HG03439 (cell line): Measurements from ENCODE around the gene IRF6.
A peak's percentile ranks its signal among the peaks of the same experiment; 100 is the strongest.

Experiments
- ATAC-seq: cut with Tn5 transposase; IDR thresholded peaks from one replicate; pipeline ENCODE4 v1.9.1; 2021; ENCODE audit warnings: mild to moderate bottlenecking, moderate library complexity; ENCODE audit not compliant: unreplicated experiment

IRF6 gene

GRCh38 chr1:209805875-209806760, at the start of gene IRF6:
Gene IRF6, minus strand, starts transcription at chr1:209806142. Its CDS starts 4,729 bp downstream, at chr1:209801413.
- peak; percentile 87 for ATAC-seq

GRCh38 chr1:209855623-209856022, 49.7 kb upstream of the IRF6 start:
- ATAC-seq, result no peak

GRCh38 chr1:209855006-209855405, 49.1 kb upstream of the IRF6 start:
- no peak for ATAC-seq

- ATAC-seq, result no peak
Measured at GRCh38 chr1:209854196-209854595, 48.3 kb upstream of the IRF6 start.

GRCh38 chr1:209853676-209854075, 47.7 kb upstream of the IRF6 start:
- ATAC-seq, result no peak

- ATAC-seq, result no peak
Measured at GRCh38 chr1:209850342-209850979, 44.5 kb upstream of the IRF6 start.

- ATAC-seq, result no peak
Measured at GRCh38 chr1:209849388-209849787, 43.4 kb upstream of the IRF6 start.

GRCh38 chr1:209845408-209845725, 39.4 kb upstream of the IRF6 start:
- no peak for ATAC-seq

- ATAC-seq, result no peak
Measured at GRCh38 chr1:209844695-209845407, 38.9 kb upstream of the IRF6 start.

GRCh38 chr1:209840611-209841010, 34.7 kb upstream of the IRF6 start:
- ATAC-seq, result no peak

- ATAC-seq, result no peak
Measured at GRCh38 chr1:209839875-209840546, 34.1 kb upstream of the IRF6 start.

GRCh38 chr1:209838537-209838936, 32.6 kb upstream of the IRF6 start:
- ATAC-seq, result no peak

GRCh38 chr1:209837671-209838070, 31.7 kb upstream of the IRF6 start:
- no peak for ATAC-seq

GRCh38 chr1:209835782-209836298, 29.9 kb upstream of the IRF6 start:
- no peak for ATAC-seq

GRCh38 chr1:209831615-209832014, 25.7 kb upstream of the IRF6 start:
- ATAC-seq, result no peak

- no peak for ATAC-seq
Measured at GRCh38 chr1:209830722-209831121, 24.8 kb upstream of the IRF6 start.

GRCh38 chr1:209829716-209830115, 23.8 kb upstream of the IRF6 start:
- no peak for ATAC-seq

GRCh38 chr1:209827384-209828262, 21.7 kb upstream of the IRF6 start, which contains the start of gene UTP25:
Gene UTP25, plus strand, starts transcription at chr1:209827972. Its CDS starts 92 bp downstream, at chr1:209828064.
- ATAC-seq, result peak; percentile 95

GRCh38 chr1:209825591-209826434, 19.9 kb upstream of the IRF6 start:
- ATAC-seq, result no peak
